Liver (tissue), 3 donors: ENCODE results near the gene PARD3B.

Experiments
- FOXA1 ChIP-seq: IDR thresholded peaks from 2 replicates; pipeline ENCODE4 v1.6.1; 2016; ENCODE audit warnings: antibody characterized with exemption
- JUND ChIP-seq, 2 donors: IDR thresholded peaks; 2 replicates each; pipeline ENCODE4 v1.6.1; 2016; ENCODE audit warnings: antibody characterized with exemption in 2 of 2
- RAD21 ChIP-seq, 2 donors: IDR thresholded peaks; 2 replicates each; pipeline ENCODE4 v1.6.1; 2016; ENCODE audit warnings: antibody characterized with exemption in 2 of 2, mild to moderate bottlenecking in 2 of 2
- TF ChIP-seq, protein P1 (sequence below): fragments of 150-350 bp; IDR thresholded peaks from 2 replicates; pipeline ENCODE4 v1.5.1; 2017; ENCODE audit warnings: improper control_type of control experiment, low read depth, low read length; ENCODE audit not compliant: missing input control
- TF ChIP-seq, protein P2 (sequence below): IDR thresholded peaks from 2 replicates; pipeline ENCODE4 v1.6.1; 2016; ENCODE audit warnings: antibody characterized with exemption, mild to moderate bottlenecking
- donor health status: healthy.
- donor health status: healthy.

DNA sequence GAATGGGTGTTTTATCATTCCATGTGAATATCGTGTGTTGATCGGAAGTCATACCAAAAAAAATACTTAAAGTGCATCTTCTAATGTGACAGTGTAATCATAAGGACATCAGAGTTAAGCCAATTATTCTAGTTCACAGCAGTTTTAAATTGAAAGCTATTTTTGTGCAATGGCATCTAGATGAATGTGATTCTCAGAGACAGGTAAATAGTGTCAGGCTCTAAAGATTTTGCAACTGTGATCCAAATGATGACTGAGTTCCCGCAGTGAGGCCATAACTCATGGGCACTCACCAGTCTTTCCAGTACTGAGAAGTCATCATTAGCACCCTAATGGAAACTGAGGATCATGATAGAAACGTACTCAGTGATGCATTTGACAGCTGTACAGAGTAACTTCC, 542.6 kb downstream of the PARD3B start:
- TF ChIP-seq, protein P1, sequence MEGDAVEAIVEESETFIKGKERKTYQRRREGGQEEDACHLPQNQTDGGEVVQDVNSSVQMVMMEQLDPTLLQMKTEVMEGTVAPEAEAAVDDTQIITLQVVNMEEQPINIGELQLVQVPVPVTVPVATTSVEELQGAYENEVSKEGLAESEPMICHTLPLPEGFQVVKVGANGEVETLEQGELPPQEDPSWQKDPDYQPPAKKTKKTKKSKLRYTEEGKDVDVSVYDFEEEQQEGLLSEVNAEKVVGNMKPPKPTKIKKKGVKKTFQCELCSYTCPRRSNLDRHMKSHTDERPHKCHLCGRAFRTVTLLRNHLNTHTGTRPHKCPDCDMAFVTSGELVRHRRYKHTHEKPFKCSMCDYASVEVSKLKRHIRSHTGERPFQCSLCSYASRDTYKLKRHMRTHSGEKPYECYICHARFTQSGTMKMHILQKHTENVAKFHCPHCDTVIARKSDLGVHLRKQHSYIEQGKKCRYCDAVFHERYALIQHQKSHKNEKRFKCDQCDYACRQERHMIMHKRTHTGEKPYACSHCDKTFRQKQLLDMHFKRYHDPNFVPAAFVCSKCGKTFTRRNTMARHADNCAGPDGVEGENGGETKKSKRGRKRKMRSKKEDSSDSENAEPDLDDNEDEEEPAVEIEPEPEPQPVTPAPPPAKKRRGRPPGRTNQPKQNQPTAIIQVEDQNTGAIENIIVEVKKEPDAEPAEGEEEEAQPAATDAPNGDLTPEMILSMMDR: no peak
- TF ChIP-seq RAD21 (IDR thresholded peaks at IDR 0.05) (no peak), JUND (IDR thresholded peaks at IDR 0.05) (no peak), FOXA1 (no peak)
- TF ChIP-seq, protein P2, sequence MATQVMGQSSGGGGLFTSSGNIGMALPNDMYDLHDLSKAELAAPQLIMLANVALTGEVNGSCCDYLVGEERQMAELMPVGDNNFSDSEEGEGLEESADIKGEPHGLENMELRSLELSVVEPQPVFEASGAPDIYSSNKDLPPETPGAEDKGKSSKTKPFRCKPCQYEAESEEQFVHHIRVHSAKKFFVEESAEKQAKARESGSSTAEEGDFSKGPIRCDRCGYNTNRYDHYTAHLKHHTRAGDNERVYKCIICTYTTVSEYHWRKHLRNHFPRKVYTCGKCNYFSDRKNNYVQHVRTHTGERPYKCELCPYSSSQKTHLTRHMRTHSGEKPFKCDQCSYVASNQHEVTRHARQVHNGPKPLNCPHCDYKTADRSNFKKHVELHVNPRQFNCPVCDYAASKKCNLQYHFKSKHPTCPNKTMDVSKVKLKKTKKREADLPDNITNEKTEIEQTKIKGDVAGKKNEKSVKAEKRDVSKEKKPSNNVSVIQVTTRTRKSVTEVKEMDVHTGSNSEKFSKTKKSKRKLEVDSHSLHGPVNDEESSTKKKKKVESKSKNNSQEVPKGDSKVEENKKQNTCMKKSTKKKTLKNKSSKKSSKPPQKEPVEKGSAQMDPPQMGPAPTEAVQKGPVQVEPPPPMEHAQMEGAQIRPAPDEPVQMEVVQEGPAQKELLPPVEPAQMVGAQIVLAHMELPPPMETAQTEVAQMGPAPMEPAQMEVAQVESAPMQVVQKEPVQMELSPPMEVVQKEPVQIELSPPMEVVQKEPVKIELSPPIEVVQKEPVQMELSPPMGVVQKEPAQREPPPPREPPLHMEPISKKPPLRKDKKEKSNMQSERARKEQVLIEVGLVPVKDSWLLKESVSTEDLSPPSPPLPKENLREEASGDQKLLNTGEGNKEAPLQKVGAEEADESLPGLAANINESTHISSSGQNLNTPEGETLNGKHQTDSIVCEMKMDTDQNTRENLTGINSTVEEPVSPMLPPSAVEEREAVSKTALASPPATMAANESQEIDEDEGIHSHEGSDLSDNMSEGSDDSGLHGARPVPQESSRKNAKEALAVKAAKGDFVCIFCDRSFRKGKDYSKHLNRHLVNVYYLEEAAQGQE: no peak
